NCI-H187 treated with DMSO at 0.1 percent for 48 hours (cell line): ENCODE measurements around the gene DAPL1.
"Not testable (repeated sequence)": the region's sequence is repeated elsewhere in the genome, so short reads cannot be mapped to it uniquely, and the experiment has no call there.

Experiments
- DNase-seq: peaks from one replicate; lab custom pipeline; 2025; lab: John Stamatoyannopoulos, UW

Gene DAPL1

DNA sequence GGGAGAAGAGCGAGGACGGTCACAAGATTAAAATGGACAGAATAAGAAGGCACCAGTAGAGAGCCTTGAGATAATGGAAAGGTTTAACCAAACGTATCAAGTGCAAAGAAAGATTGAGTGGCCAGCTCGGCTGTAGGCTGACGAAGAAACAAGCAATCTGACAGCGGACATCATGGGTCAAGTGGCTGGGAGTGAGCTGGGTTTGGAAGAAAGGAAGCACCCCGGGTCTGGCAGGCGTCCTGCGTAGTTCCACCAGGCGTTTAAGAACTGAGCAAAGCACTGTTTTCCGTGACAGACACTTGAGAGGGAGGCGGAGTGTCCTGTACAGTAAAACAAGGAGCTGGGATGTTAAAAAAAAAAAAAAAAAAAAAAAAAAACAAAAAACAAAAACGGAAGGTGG lies 27.1 kb downstream of the DAPL1 start:
- DNase-seq, result no peak

DNA sequence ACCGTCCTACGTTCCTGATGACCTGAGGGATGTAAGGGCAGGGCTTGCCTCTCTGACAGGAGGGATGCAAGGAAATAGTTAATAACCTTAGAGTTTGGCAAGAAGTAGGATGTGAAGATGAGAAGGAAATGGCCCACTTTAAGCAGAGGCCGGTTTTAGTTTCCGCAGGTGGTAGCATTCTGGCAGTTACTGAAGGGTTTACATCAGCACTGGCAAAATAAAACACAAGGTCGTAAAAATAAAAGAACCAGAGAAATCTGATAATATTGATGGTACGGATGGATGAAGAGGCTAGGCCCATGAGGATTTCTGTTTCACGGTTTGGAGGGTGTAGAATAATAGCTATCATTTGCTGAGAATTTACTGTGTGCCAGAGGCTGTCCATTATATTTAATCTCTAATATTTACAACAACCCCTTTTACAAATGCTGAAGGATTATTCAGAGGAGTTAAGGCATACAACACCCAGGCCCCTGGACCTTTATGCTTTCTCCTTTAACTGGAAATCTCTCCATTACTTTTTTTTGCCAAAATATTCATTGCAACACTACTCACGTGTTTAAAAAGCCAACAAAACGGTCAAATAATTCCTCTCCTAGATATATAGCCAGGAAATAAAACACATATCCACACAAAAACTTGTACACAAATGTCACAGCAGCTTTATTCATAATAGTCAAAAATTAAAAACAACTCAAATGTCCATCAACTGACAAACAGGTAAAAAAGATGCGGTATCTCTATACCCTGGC lies 28.5 kb downstream of the DAPL1 start:
- DNase-seq, result no peak

DNA sequence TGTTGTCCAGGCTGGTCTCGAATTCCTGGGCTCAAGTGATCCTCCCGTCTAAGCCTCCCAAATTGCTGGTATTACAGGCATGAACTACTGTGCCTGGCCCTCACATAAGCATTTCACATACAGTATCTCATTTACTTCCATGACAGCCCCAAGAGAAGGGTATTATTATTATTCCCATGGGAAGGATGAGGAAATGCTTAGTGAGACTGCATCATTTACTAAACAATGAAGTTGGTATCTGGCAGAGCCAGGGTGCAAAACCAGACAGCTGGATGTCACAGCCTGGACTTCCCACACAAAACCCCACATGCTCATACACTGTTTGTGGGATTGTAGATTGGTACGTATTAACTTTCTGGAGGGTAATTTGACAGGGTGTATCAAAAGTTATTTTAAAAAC lies 29.9 kb downstream of the DAPL1 start:
- DNase-seq, result no peak

DNA sequence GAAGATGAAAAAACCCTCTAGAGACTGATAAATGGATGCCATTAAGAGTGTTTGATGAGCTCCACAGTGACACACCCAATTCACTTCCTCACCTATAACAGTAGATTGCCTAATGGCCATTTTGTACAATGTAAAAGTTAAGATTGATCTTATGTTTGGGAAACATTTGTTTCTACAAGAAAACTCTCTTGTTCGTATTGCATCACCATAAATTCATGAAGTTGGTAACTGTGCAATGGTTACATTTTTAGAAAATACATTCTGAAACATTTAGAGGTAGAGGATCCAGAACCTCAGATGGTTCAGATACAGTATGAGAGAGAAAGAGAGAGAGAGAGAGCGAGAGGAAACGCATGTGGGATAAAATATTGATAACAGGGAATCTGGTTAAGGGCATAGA lies 31.8 kb downstream of the DAPL1 start:
- no peak for DNase-seq

DNA sequence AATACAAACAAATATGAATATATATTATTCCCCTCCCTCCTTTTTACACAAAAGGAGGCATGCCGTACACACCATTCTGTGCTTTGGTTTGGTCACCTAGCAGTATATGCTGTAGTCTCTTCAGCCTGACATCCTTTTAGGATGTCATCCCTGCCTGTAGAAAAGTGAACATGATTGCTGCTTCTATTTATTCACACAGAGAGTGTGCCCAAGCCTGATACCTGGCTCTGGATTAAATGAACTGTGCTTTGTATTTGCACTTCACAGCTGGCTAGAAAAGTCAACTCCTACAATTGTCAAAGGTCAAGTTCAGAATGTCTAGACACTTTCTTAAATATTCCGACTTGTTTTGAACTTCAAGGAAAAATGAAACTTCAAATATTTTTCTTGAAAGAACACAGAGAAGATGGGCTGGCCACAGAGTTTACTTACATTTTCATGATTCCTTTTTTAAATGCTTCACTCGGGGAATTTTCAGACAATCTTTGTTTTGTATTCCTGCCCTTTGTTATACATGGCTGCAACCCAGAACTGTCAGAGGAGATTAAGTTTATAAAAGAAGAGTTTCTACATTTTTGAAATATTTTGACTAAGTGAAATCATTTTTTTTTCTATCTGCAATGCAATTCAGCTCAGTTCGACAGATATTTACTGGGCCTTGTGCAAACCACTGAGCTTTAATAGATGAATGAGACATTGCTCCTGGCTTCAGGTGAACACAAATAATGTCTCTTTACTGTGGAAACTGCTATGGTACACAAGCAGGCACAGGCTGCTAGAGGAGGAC lies 33.5 kb downstream of the DAPL1 start:
- no peak for DNase-seq

DNA sequence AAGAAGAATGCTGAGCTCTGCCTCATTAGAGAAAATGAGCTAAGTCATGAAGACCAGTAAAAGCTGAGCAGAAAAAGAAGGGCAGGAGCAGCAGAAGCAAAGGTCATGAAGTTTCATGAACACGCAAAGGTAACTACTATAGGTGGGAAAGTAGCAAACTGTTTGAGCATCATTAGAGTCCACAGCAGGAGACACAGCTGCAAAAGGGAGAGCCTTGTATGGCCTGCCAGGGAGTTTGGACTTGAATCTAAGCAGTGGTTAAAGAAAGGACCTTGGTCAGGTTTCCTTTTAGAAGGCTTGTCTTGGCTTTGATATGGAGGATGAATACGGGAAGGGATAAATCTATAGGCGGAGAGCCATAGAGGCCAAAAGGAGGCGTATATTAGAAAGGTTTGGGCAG lies 34.0 kb downstream of the DAPL1 start:
- no peak for DNase-seq

DNA sequence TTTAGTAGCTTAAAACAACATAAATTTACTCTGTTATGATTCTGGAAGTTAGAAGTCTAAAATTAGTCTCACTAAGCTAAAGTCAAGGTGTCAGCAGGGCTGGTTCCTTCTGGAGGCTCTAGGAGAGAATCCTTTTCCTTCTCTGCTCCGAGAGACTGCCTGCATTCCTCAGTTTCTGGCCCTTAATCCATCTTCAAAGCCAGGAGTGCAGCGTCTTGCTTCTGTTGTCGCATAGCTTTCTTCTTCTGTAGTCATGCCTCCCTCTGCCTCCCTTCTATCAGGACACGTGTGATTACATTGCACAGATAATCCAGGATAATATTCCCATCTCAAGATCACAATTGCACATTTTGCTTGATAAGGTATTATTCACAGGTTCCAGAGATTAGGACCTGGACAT lies 35.1 kb downstream of the DAPL1 start:
- DNase-seq, result no peak

DNA sequence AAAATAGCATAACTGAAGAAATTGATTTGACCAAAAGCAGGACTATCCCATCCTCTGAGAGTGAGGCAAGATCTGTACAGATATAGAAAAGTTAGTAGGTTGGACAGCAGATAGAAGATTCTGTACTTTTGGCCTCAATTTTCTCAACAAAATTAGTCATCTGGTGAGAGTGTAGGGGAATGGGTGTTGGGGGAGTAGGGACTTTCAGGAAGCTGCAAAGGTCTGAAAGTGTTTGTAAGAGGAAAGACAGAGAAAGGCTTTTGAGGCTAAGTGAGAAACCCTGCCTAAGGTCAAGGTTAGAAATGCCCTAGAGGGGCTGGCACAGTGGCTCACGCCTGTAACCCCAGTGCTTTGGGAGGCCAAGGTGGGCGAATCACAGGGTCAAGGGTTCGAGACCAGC lies 40.3 kb downstream of the DAPL1 start:
- no peak for DNase-seq

DNA sequence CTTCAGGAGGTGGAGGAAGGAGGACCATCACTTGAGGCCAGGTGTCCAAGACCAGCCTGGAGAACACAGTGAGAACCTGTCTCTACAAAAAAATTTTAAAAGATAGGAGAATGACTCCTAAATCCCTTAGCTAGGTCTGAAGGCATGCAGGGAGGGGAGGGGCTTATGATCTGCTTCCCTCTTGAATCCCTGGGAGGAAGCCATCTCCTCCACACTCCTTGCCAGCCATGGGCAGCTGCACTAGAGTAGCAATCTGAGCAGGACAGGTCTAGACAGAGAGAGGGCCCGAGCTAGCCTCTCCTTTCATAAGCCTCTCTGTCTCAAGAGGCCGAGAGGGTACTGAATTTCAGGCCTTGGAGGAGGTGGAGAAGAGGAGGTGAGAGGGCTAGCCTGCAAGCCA lies 42.5 kb downstream of the DAPL1 start:
- DNase-seq, result no peak

DNA sequence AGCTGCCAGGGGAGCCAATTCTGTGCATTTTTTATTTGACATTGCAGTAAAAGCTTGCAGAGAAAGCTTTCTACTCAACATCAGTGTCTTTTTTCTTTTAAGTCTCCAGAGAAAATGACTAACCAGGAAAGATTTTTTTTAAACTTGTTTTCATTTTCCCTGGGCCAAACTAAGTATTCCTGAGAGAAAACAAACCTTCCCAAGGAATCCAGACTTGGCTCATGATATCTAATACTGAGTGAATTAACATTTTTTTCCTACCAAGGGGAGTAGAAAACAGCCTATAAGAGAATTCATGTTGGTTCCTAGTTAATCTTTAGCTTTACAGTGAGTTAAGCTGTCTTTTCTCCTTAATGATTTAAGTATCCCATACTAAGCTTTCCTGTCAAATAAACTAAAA lies 46.7 kb downstream of the DAPL1 start:
- DNase-seq, result no peak

DNA sequence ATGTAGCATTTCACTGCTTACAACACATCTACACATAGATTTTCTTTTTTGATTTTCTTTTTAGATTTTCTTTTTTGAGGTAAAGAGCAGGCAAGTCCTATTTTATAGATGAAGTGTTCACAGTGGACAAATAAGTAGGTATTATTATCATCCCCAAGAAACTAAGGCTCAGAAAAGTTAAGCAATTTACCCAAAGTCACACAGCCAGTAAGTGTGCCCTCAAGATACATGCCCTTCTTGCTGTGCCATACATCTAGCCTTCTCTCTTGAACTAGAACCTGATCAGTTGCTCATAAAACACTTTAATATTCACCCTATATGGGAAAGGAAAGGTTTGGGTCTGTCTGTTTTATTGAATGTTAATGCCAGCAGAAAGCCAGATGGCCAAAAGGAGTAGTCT lies 50.3 kb downstream of the DAPL1 start:
- no peak for DNase-seq

DNA sequence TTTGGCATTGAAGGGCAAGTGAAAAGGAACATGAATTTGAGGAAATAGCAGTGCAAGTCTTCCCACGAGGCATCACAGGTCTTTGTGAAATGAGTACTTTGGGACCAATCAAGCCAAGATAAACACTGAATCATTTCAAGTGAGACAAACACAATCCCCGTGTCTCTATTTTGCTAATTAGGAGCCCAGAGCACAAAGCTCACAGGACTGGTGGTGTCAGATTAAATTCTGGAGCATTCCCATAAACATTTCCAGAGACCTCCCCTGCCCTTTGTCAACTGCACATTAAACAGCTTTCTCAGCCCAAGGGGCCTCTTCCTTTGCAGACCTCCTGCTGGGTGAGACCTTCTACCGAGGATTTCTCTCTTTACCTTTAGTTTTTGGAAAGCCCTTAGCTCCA lies 50.7 kb downstream of the DAPL1 start:
- peak; percentile 42 for DNase-seq

DNA sequence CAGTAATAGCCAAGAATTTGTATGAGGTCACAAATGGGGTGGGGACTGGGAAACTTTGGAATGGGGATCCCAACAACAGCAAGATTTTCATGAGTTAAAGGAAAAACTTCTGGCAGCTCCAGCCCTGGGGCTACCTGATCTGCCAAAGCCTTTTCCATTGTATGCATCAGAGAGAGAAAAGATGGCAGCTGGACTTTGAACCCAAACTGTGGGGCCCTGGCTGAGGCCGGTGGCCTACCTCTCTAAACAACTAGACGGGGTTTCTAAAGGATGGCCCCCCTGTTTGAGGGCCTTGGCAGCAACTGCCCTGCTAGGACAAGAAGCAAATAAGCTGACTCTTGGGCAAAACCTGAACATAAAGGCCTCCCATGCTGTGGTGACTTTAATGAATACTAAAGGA lies 52.4 kb downstream of the DAPL1 start:
- DNase-seq, result not testable (repeated sequence)

DNA sequence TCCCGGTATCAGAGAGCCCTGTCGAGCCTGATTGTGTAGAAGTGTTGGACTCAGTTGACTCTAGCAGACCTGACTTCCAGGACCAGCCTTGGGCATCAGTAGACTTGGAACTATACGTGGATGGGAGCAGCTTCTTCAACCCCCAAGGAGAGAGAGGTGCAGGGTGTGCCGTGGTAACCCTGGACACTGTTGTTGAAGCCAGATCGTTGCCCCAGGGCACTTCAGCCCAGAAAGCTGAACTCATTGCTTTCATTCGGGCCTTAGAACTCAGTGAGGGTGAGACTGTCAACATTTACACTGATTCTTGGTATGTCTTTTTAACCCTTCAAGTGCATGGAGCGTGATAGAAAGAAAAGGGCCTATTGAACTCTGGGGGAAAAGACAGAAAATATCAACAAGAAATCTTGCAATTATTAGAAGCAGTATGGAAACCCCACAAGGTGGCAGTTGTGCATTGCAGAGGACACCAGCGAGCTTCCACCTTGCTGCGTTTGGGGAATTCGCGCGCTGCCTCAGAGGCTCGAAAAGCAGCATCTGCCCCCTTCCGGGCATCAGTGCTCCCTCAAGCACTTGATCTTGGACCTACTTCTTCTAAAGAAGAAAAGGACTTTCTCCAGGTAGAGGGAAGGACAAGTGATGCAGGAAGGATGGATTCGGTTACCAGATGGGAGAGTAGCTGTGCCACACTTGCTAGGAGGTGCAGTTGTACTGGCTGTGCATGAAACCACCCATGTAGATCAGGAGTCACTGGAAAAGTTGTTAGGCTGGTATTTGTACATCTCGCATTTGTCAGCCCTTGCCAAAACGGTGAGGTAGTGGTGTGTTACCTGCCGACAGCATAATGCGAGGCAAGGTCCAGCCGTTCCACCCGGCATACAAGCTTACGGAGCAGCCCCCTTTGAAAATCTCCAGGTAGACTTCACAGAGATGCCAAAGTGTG lies 53.2 kb downstream of the DAPL1 start:
- DNase-seq, result not testable (repeated sequence)

DNA sequence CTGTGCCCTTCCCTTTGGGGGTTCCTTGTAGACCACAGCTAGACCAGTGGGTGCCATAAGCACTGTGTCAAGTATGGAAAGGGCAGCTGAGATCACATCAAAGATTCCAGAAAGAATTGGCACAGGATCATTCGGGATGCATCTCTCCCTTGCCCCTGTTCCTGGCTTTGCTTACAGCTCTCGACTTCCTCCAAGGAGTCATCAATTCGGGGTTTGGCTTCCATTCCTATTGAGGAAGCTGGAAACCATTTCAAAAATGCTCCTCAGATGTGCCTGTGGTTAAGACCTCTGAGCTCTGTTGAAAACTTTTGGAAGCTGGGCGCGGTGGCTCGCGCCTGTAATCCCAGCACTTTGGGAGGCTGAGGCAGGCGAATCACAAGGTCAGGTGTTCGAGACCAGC lies 65.1 kb downstream of the DAPL1 start:
- not testable (repeated sequence) for DNase-seq

DNA sequence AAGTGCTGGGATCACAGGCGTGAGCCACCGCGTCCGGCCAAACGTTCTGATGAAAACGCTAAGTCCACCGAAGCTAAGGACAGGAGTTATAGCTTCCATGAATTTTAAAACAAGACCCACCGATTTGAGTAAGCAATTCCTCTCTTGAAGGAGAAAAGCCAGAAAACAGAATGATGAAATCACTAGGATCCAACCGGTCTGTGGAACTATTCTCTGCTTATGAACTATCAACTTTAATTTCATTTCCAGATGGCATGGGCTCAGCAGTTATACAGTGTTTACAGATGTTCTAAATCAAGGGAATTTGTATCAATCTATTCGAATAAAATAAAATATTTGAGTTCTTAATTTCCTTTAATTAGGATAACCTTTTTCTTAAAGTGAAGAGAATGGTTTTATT lies 66.5 kb downstream of the DAPL1 start:
- DNase-seq, result not testable (repeated sequence)

DNA sequence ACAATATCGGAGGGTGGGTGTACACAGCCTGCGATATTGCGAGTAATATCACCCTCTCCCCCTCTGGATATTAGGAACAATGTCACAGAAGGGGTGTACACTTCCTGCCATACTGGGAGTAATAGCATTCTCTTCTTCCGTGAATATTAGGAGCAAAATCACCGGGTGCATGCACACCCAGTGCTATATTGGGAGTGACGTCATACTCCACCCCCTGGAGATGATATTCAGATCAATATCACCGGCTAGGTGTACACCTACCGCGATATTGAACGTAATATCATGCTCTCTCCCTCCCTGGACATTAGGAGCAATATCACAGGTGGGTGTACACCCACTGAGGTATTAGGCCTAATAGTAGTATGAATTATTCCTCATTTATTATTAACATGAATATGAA lies 70.4 kb downstream of the DAPL1 start:
- DNase-seq, result not testable (repeated sequence)
